Neural cell (in vitro differentiated cells): ENCODE measurements around the gene DPP6.

ENCODE experiments used
- CTCF ChIP-seq: fragments of 450-650 bp; IDR thresholded peaks from 2 replicates; pipeline ENCODE4 v1.5.1; 2014; ENCODE audit warnings: antibody characterized with exemption, mild to moderate bottlenecking, moderate library complexity; ENCODE audit not compliant: poor library complexity, severe bottlenecking
- EP300 ChIP-seq: fragments of 450-650 bp; conservative IDR thresholded peaks from 2 replicates; pipeline ENCODE4 v1.6.1; 2014; ENCODE audit warnings: antibody characterized with exemption, mild to moderate bottlenecking, moderate library complexity; ENCODE audit not compliant: poor library complexity, severe bottlenecking
- EZH2 ChIP-seq: fragments of 200-600, 300-800 bp; shearing (Covaris generic), sonication (generic); IDR thresholded peaks from 2 replicates; pipeline ENCODE4 v1.6.1; 2014; ENCODE audit warnings: antibody characterized with exemption, low read length, borderline replicate concordance, mild to moderate bottlenecking; ENCODE audit not compliant: insufficient read depth, poor library complexity, severe bottlenecking
- POLR2AphosphoS5 ChIP-seq: IDR thresholded peaks from 2 replicates; pipeline ENCODE4 v1.6.1; 2012
- RAD21 ChIP-seq: fragments of 450-650 bp; conservative IDR thresholded peaks from 2 replicates; pipeline ENCODE4 v1.6.1; 2014; ENCODE audit warnings: antibody characterized with exemption, mild to moderate bottlenecking, moderate library complexity
- TF ChIP-seq, protein P1 (sequence below): IDR thresholded peaks from 2 replicates; pipeline ENCODE4 v1.6.1; 2012; ENCODE audit warnings: borderline replicate concordance

- no peak for TF ChIP-seq CTCF
- TF ChIP-seq, protein P1, sequence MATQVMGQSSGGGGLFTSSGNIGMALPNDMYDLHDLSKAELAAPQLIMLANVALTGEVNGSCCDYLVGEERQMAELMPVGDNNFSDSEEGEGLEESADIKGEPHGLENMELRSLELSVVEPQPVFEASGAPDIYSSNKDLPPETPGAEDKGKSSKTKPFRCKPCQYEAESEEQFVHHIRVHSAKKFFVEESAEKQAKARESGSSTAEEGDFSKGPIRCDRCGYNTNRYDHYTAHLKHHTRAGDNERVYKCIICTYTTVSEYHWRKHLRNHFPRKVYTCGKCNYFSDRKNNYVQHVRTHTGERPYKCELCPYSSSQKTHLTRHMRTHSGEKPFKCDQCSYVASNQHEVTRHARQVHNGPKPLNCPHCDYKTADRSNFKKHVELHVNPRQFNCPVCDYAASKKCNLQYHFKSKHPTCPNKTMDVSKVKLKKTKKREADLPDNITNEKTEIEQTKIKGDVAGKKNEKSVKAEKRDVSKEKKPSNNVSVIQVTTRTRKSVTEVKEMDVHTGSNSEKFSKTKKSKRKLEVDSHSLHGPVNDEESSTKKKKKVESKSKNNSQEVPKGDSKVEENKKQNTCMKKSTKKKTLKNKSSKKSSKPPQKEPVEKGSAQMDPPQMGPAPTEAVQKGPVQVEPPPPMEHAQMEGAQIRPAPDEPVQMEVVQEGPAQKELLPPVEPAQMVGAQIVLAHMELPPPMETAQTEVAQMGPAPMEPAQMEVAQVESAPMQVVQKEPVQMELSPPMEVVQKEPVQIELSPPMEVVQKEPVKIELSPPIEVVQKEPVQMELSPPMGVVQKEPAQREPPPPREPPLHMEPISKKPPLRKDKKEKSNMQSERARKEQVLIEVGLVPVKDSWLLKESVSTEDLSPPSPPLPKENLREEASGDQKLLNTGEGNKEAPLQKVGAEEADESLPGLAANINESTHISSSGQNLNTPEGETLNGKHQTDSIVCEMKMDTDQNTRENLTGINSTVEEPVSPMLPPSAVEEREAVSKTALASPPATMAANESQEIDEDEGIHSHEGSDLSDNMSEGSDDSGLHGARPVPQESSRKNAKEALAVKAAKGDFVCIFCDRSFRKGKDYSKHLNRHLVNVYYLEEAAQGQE: no peak
- TF ChIP-seq EZH2: no peak
- TF ChIP-seq EP300: no peak
- TF ChIP-seq POLR2AphosphoS5: no peak
- no peak for TF ChIP-seq RAD21
These were observed 143.1 kb downstream of the DPP6 start for GRCh38 chr7:154195266-154195665.
